Testis (tissue), 2 donors: ENCODE results near the gene SPRED3.

Source experiments
- CTCF ChIP-seq, 3 experiments: fragments of 450-650 bp in 2 of 3; fragments of 200-600 bp in 1 of 3; sonication (generic) in 1 of 3; IDR thresholded peaks; one replicate each; pipeline ENCODE4 v1.5.1; 2016 to 2019; ENCODE audit warnings: antibody characterized with exemption in 3 of 3, mild to moderate bottlenecking in 2 of 3, moderate library complexity in 1 of 3
- POLR2A ChIP-seq: fragments of 450-650 bp; IDR thresholded peaks from one replicate; pipeline ENCODE4 v1.6.1; 2017; ENCODE audit warnings: antibody characterized with exemption, mild to moderate bottlenecking, moderate library complexity

- no peak for TF ChIP-seq CTCF (IDR thresholded peaks at IDR 0.05)
- no peak for TF ChIP-seq POLR2A
Observed at GRCh38 chr19:38425222-38425809, 36.8 kb downstream of the SPRED3 start.
